C4-2B (cell line): Measurements from ENCODE around the gene ZFAND5.

ENCODE experiments used
- CTCF ChIP-seq: fragments of 450-650 bp; conservative IDR thresholded peaks from 2 replicates; pipeline ENCODE4 v1.5.1; 2017; ENCODE audit warnings: mild to moderate bottlenecking
- ZFX ChIP-seq: fragments of 450-650 bp; IDR thresholded peaks from 2 replicates; pipeline ENCODE4 v1.6.1; 2017

DNA sequence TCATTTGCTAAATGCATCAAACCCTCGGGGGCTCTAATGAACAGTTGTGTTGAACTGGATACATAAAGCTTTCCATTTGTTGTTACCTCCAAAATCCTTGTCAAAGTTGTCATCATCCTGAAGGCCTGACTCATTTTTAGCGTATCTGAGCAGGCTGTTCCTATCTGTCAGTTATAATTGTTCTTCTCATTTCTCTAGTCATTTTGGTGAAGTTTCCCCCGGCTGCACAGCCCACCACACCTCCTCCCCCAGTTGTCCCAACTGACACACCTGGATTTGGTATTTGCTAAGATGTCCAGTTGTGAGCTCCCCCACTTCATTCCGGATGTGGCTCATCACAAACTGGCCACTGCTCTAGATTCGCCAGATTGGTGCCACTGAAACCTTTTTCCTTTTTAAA, 27.7 kb downstream of the ZFAND5 start:
- no peak for TF ChIP-seq CTCF
- no peak for TF ChIP-seq ZFX
